ENCODE data around the gene FAM107A. TPM values are rescaled to one million over a fixed set of nuclear protein-coding genes. Genes with fewer than 3 reads are reported as not detected.

The FAM107A gene
- total RNA-seq, 1 donor from 2014 or later, result 102 TPM

DNA sequence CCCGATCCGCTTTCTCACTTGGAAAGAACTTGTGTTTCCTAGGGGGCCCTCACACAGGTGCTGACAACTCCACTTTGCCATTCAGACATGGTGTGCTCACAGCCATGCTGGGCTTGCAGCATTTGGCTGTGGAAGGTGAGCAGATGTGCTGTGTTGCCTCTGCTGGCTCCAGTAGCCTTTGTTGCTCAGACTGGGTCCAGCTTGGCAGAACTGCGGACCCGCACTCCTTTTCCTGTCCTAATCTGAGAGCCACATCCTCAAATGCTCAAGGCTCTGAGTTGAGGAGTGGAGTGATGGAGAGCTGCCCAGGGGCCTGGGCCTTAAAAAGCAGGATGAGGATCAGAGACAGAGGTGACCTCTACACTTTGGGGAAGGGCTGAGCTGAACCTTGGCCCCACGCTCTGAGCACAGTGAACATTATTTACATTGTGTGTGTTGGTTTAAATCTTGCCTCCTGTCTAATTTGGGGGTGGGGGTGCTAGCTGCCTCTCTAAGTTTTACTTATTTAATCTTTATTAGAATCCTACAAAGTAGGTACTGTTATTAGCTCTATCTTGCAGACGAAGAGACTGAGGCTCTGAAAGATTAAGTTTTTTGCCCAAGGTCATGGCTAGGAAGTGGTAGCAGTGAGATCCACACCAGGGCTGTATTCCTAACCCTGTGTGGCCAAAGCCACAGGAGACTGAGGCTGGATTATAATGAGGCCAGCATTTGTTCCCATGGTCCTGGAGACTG is 57.4 kb downstream of the FAM107A start:
- DNase-seq (ENCODE audit: low spot score), result no peak

DNA sequence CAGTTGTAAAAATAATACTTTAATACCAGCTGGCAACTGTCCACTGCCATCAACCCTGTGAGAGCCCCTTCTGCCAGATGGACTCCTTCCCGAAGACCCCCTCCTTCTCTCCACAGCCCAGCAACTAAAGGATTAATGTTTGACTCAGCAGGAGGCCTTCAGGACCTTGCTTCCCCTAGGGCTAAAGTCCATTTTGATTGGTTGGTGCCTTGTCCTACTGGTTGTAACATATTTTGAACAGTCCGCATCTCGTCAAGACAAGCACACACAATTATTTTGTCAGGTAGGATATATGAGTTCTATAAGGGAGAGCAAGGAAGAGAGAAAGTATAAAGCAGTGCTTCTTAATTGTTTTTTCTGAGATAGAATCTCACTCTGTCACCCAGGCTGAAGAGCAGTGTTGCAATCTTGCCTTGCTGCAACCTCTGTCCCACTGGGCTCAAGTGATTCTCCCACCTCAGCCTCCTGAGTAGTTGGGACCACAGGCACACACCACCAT is 58.9 kb downstream of the FAM107A start:
- DNase-seq (ENCODE audit: low spot score), result no peak

DNA sequence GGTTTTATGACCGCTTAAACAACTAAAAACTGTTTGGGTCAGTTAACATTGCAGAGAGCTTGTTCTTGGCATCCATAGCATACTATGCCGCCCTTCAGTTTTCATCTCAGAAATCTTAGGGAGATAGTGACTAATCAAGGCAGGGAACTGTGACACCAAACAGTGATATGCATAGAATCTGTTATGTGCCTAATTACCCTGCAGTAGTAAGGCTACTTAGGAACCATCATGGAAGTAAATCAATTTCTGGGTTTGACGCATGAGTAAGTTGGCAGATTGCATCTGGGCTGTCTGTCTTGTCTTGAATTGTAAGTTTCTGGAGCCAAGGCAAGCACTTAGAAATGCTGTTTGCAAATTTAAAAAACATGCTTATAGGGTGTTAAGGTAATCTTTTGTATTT is 62.8 kb downstream of the FAM107A start:
- no peak for DNase-seq (ENCODE audit: low spot score)

Other genes starting within 250 kb of the FAM107A start
- 26.8 TPM for gene PXK, start 244.5 kb downstream of the FAM107A start, total RNA-seq
- 42.2 TPM for gene PDHB, start 143.6 kb downstream of the FAM107A start, total RNA-seq
- 11.4 TPM for gene KCTD6, start 85.3 kb downstream of the FAM107A start, total RNA-seq
- gene ACOX2, start 40.2 kb downstream of the FAM107A start, total RNA-seq, result 12.8 TPM
- gene FAM3D, start 89.4 kb upstream of the FAM107A start, total RNA-seq, result 41.3 TPM

Measured in ureter (tissue), 1 donor.